Measurements from ENCODE around the gene CTNND2.
"Not testable (repeated sequence)": the region's sequence is repeated elsewhere in the genome, so short reads cannot be mapped to it uniquely, and the experiment has no call there.

The CTNND2 gene

DNA sequence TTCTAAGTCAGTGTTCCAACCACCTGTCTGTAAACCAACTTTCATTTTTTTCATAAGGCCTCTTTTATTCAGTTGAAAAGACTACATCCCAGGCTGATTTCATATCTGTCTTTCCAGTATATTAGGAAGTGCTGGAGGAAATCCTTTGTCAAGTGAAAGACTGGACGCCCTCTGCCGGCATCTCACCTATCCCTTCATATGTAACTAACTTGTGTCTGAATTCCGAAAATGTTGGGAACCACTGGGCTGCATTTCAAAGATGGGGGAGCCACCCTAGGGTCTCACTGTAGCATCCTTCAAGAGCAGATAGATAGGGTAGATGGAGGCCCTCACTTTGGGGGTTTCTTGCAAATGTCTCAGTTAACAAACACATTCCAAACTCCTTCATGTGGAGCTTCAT, 569.8 kb downstream of the CTNND2 start:
- DNase-seq (ENCODE audit: extremely low read depth in 1 of 2, low read depth in 1 of 2): no peak

DNA sequence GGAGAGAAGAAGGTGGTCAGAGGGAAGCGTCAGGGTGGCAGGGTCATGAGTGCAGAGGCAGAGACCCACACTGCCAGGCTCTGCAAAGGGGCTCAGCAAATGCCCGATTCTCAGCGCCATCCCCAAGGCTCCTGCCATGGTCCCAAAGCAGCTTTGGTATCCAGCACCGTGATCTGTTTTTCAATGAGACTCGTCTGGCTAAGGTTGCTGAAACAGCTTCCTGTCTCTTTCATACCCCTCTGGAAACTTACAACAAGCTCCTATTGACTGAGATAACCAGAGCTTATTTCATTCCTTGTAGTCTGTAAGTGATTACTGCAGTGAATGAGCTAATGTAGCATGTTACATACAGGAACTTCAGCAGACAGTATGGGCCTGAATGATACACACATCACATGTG, 574.6 kb downstream of the CTNND2 start:
- no peak for DNase-seq (ENCODE audit: extremely low read depth in 1 of 2, low read depth in 1 of 2)

DNA sequence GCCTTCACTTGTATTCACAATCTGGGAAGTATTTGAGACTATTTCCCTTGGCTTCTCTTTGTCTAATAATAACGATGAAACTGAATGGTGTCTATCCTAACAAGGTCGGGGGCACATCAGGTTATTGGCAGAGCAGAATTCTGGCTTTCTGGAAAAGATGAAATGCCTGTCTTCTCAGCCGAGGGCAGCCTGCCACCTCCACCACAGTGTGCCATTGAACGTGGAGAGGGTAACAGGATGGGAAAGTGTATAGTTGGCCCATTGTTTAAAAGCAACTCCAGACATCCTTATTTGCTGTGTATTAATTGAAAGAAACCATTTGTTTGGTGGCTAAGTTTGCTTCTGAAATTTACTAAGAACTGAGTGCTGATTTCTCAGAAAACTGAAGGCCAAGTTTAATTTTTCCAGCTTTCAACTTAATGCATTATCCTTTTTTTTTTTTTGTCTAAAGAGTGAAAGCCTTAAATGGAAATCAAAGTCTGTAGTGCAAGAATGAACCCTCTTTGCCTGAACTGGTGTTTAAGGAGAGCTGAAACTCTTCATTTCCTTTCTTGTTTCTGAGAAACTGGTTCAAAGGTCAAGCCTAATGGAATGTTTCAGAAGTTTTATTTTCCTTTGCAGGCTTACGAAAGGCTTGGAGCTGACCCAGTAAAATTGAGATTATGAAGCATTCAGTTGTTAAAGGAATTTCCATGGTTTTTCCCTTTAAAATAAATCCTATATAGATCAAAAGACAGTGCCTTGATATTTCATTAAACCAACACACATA, 579.5 kb downstream of the CTNND2 start:
- DNase-seq (ENCODE audit: extremely low read depth in 1 of 2, low read depth in 1 of 2): no peak

DNA sequence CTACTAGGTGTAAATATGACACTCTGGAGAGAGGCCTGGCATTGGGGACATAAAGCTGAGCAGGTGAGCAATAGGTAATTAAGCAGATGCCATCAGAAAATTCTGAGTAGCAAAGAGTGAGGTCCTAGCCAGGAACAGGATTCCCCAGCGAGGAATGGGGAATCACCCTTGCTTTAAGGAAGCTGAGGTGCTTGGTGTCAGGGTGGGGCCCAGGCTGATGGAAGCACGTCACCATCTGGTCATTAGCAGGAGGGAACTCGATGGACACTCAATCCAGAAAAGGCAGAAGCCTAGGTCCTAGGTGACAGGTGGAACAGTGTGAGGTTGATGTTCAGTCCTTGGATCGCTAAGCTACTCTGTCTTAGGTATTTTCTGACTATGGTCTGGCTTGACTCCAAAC, 580.5 kb downstream of the CTNND2 start:
- DNase-seq (ENCODE audit: extremely low read depth in 1 of 2, low read depth in 1 of 2): no peak

DNA sequence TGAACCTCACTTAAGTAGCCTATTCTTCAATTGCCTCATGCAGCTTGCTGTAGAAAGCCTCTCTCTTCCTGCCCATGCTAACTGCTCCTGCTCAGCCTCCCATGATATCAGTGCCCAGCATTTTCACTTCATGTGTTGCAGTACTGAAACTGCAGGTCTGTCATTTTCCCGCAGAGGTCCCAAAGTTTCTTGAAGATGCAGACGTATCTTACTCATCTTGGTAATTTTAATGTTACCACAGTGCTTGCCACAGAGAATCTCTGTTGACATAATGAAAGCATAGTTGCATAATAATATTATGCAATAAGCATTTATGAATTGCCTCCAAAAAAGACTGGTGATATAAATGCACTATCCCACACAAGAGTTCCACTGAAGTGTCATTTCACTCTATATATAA, 582.1 kb downstream of the CTNND2 start:
- DNase-seq (ENCODE audit: extremely low read depth in 1 of 2, low read depth in 1 of 2): no peak

DNA sequence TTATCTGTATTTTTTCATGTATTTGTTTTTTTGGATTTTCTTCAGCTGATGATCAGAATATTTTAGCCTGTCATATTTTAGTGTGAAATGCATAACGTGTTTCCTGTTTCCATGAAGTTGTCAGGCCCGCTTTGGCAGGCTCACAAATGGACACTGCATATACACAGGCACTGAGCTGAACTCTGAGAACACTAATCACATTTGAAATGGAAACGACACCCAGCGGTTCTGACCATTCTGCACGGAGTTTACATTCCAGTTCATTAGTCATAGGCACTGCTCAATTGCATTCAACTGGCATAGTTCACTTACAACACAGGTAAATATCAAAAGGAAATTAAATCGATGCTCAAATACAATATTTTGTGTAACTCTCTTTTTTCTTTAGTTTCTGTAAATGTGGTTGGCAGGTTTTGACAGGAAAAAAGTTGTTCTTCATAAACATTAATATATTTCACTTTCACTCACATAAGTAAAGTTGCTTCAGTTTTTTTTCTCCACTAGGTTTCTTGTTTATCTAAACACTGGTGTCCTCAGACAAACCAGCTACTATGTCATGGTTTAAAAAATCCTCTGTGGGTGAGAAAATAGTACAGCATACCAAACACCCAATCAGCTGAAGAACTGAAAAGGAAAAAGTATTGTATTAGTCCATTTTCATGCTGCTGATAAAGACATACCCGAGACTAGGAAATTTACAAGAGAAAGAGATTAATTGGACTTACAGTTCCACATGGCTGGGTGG, 584.2 kb downstream of the CTNND2 start:
- no peak for DNase-seq (ENCODE audit: extremely low read depth in 1 of 2, low read depth in 1 of 2)

DNA sequence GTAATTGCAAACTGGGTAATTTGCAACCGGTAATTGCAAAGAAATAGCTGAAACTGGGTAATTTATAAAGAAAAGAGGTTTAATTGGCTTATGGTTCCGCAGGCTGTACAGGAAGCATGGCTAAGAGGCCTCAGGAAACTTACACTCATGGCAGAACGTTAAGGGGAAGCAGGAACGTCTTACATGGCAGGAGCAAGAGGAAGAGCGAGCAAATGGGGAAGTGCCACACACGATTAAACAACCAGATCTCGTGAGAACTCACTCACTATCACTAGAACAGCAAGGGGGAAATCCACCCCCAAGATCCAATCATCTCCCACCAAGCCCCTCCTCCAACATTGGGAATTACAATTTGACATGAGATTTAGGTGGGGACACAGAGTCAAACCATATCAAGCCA, 590.6 kb downstream of the CTNND2 start:
- DNase-seq (ENCODE audit: extremely low read depth in 1 of 2, low read depth in 1 of 2): not testable (repeated sequence)

GRCh38 chr5:11311731-11312130, 592.5 kb downstream of the CTNND2 start:
- DNase-seq (ENCODE audit: extremely low read depth in 1 of 2, low read depth in 1 of 2): no peak

- no peak for DNase-seq (ENCODE audit: extremely low read depth in 1 of 2, low read depth in 1 of 2)
Measured at GRCh38 chr5:11311272-11311671, 593.0 kb downstream of the CTNND2 start.

DNA sequence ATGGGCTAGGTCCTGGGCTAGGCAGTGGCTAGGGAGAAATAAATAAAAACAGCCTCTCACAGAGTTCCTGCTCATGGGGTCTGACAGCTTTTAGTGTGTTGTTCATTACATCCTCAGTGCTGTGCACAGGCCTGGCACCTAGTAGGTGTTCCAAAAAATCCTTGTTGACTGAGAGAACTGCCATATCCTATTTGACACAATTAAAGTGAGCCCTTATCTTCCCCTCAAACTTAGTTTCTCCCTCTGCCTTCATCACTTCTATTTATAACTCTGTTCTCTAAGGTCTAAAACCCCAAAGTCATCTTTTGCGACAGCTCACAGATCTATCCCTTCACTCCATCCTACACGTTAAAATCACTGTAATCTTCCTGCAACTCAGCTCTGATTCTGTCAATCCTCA, 594.1 kb downstream of the CTNND2 start:
- DNase-seq (ENCODE audit: extremely low read depth in 1 of 2, low read depth in 1 of 2): no peak

DNA sequence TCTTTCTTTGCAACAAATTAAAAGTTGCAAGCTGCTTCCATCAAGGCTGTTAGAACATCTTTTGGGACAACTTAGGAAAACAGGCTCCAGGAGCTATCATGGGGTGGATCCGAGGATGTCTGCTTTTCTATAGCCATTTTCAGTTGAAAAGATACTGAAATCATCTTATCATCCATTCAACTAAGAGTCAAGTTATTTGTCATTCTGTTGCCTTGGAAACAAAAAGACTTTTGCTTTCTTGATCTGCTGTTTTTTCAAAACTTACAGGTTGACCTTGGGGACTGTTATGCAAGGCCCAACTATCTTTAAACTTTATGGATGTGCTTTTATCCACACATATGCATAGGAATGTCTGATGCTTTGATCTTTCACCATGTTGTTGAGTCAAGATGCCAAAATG, 597.9 kb downstream of the CTNND2 start:
- DNase-seq (ENCODE audit: extremely low read depth in 1 of 2, low read depth in 1 of 2): no peak

DNA sequence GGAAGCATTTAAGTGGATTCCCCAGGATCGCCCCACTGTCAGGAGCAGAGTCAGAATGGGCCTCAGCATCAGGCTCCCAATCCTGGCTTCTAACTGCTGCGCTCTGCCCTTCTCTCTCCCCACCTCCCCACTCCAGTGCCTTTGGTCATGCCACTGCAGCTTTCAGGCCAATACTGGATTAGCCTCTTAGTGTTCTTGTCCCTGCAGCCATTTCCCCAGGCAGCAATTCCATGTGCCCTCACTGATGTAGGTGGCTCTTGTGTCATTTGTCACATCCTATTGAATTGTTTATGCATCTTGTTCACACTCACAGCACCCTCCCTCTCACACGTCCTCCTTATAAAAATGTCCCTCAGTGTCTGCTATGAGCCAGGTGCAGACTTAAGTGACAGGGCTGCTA, 599.0 kb downstream of the CTNND2 start:
- no peak for DNase-seq (ENCODE audit: extremely low read depth in 1 of 2, low read depth in 1 of 2)

- DNase-seq (ENCODE audit: extremely low read depth in 1 of 2, low read depth in 1 of 2): no peak
Measured at GRCh38 chr5:11304641-11305040, 599.6 kb downstream of the CTNND2 start.

GRCh38 chr5:11302663-11303062, 601.6 kb downstream of the CTNND2 start:
- no peak for DNase-seq (ENCODE audit: extremely low read depth in 1 of 2, low read depth in 1 of 2)

- DNase-seq (ENCODE audit: extremely low read depth in 1 of 2, low read depth in 1 of 2): no peak
Measured at GRCh38 chr5:11301171-11301570, 603.1 kb downstream of the CTNND2 start.

DNA sequence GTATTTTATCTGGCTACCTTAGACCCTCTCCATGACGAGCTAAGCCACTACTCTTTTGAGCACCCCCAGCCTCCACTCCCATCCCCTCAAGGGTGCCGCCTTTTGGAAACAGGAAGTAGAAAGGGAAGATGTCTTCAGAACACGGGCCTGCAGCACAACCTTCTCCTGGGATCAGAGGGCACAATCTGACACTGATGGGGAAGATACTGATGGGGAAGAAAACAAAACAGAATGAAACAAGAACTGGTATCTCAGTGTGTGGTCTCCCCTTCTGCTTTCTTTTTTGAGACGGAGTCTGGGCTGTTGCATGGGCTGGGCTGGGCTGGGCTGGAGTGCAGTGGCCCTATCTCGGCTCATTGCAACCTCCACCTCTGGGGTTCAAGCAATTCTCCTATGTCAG, 603.5 kb downstream of the CTNND2 start:
- no peak for DNase-seq (ENCODE audit: extremely low read depth in 1 of 2, low read depth in 1 of 2)

DNA sequence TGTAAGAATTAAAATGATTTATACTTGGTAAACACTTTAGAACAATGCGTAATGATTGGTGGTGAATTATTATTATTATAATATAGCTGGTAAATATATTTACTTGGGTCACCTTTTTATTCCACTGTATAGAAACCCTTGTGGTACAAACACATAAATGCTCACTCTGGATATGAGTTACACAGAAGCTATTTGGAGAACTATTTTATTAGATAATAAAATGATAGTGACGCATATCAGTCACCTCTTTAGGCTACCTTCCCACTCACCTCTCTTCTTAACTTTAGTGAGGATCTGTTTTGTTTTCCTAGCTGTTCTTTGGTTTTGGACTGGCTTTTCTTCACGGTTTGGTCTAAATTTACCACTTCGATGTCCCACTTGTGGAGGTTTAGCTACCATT, 605.4 kb downstream of the CTNND2 start:
- no peak for DNase-seq (ENCODE audit: extremely low read depth in 1 of 2, low read depth in 1 of 2)

DNA sequence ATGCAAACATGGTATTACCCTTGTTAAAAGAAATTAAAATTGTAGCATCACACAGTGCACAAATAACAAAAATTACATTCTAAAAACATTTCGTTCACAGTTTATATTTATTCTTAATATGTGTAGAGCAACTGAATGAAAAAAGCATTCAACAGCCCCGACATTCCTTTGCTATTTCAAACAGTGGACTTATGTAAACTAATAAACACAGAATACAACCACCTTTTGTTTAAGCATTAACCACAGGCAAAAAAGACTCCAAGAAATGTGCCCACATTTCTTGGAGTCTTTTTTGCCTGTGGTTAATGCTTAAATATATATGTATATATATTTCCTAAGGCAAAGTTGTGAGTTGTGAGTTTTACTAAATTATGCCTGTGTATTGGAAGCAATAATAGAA, 610.7 kb downstream of the CTNND2 start:
- DNase-seq (ENCODE audit: extremely low read depth in 1 of 2, low read depth in 1 of 2): no peak

- DNase-seq (ENCODE audit: extremely low read depth in 1 of 2, low read depth in 1 of 2): no peak
Measured at GRCh38 chr5:11292648-11293356, 611.4 kb downstream of the CTNND2 start.

GRCh38 chr5:11289733-11290132, 614.5 kb downstream of the CTNND2 start:
- no peak for DNase-seq (ENCODE audit: extremely low read depth in 1 of 2, low read depth in 1 of 2)

GRCh38 chr5:11289208-11289607, 615.0 kb downstream of the CTNND2 start:
- DNase-seq (ENCODE audit: extremely low read depth in 1 of 2, low read depth in 1 of 2): no peak

DNA sequence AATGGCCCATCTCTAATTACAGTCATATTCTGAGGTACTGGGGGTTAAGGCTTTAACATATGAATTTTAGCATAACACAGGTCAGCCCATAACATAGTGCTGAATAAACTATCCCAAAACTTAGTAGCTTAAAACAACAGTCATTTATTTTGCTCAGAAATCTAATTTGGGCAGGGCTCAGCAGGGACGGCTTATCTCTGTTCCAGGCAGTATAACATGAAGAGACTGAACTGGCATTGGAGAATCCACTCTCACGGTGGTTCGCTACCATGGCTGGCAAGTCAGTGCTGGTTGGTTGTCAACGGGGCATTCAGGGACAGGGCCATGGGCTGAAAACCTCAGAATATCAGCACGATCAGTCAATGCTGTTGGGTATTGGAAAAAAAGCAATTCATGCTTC, 622.4 kb downstream of the CTNND2 start:
- no peak for DNase-seq (ENCODE audit: extremely low read depth in 1 of 2, low read depth in 1 of 2)
